RWPE2 (cell line): ENCODE measurements around the gene HS3ST3B1.

Source experiments
- ATAC-seq: fragments of 200-7000 bp; cut with Tn5 transposase; 3 replicates; pipeline ENCODE4 v1.9.1; 2021; ENCODE audit warnings: low read depth
- DNase-seq: peaks from one replicate; pipeline ENCODE4 v3.0.0-alpha.2; 2020; ENCODE audit warnings: low spot score
- H3K27ac ChIP-seq: fragments of 450-650 bp; 2 replicates; pipeline ENCODE4 v1.5.1; 2017; ENCODE audit warnings: mild to moderate bottlenecking; ENCODE audit not compliant: poor library complexity, severe bottlenecking
- H3K27me3 ChIP-seq: fragments of 250-450 bp; sonication (Bioruptor Pico); 2 replicates; pipeline ENCODE4 v1.5.1; 2021; ENCODE audit warnings: mild to moderate bottlenecking, moderate library complexity; ENCODE audit not compliant: insufficient read depth, poor library complexity, severe bottlenecking
- H3K36me3 ChIP-seq: fragments of 250-450 bp; sonication (Bioruptor Pico); 2 replicates; pipeline ENCODE4 v1.5.1; 2020; ENCODE audit warnings: low read depth, mild to moderate bottlenecking, moderate library complexity
- H3K4me1 ChIP-seq: fragments of 250-450 bp; sonication (Bioruptor Pico); 2 replicates; pipeline ENCODE4 v1.5.1; 2021; ENCODE audit warnings: mild to moderate bottlenecking, moderate library complexity; ENCODE audit not compliant: insufficient read depth, poor library complexity, severe bottlenecking
- H3K4me3 ChIP-seq: fragments of 250-450 bp; sonication (Bioruptor Pico); 2 replicates; pipeline ENCODE4 v1.5.1; 2021; ENCODE audit warnings: mild to moderate bottlenecking, moderate library complexity; ENCODE audit not compliant: severe bottlenecking
- H3K9me3 ChIP-seq: fragments of 250-450 bp; sonication (Bioruptor Pico); 2 replicates; pipeline ENCODE4 v1.5.1; 2021; ENCODE audit warnings: mild to moderate bottlenecking, moderate library complexity; ENCODE audit not compliant: severe bottlenecking
- TF ChIP-seq, protein P1 (sequence below): fragments of 450-650 bp; IDR thresholded peaks from one replicate; pipeline ENCODE4 v1.5.1; 2017; ENCODE audit warnings: mild to moderate bottlenecking, moderate library complexity; ENCODE audit not compliant: poor library complexity, severe bottlenecking

HS3ST3B1 gene

DNA sequence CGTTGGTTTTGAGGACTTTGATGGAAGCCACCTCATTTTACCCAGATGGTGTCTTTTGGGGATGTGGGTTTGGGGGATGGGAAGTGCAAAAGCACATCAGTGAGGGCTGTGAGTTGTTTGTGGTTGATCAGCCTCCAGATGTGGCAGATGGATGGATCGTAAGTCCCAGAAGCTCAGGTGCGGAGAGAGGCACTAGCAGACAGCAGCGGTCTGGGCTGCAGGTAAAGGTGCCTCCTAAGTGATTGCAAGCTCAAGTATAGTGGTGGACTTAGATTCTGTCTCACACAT, 18.0 kb downstream of the HS3ST3B1 start:
- TF ChIP-seq, protein P1, sequence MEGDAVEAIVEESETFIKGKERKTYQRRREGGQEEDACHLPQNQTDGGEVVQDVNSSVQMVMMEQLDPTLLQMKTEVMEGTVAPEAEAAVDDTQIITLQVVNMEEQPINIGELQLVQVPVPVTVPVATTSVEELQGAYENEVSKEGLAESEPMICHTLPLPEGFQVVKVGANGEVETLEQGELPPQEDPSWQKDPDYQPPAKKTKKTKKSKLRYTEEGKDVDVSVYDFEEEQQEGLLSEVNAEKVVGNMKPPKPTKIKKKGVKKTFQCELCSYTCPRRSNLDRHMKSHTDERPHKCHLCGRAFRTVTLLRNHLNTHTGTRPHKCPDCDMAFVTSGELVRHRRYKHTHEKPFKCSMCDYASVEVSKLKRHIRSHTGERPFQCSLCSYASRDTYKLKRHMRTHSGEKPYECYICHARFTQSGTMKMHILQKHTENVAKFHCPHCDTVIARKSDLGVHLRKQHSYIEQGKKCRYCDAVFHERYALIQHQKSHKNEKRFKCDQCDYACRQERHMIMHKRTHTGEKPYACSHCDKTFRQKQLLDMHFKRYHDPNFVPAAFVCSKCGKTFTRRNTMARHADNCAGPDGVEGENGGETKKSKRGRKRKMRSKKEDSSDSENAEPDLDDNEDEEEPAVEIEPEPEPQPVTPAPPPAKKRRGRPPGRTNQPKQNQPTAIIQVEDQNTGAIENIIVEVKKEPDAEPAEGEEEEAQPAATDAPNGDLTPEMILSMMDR, result no peak
- Histone ChIP-seq H3K36me3 (no peaks in the 10 kb centered on the region), H3K4me3 (no peak overlapping the region), H3K27me3 (no peaks in the 10 kb centered on the region), H3K27ac (no peak overlapping the region), H3K4me1 (no peaks in the 10 kb centered on the region), H3K9me3 (no peaks in the 10 kb centered on the region)
- DNase-seq (no peak), ATAC-seq (no peak)

DNA sequence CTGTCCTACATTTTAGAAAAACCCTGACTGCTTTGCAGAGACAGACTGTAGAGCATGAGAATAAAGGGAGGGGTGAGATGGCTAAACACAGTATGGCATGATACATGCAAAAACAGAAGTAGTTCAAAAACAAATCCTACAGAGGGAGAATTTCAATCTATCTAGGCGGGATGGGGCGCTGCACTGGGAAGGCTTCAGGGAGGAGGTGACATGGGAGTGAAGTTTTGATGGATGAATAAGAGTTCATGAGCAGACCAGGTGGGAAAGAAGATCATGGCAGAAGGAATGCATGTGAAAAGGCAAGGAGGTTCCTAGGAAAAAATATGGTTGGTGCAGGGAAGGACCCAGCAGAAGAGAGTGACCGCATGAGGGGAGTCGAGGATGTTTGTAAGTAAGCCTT, 19.2 kb downstream of the HS3ST3B1 start:
- H3K27me3 ChIP-seq, result no peaks in the 10 kb centered on the region
- no peaks in the 10 kb centered on the region for H3K4me1 ChIP-seq
- no peaks in the 10 kb centered on the region for H3K36me3 ChIP-seq
- TF ChIP-seq, protein P1, result no peak
- H3K4me3 ChIP-seq, result no peak overlapping the region
- no peak overlapping the region for H3K27ac ChIP-seq
- DNase-seq (no peak), ATAC-seq (no peak)
- H3K9me3 ChIP-seq, result no peaks in the 10 kb centered on the region

DNA sequence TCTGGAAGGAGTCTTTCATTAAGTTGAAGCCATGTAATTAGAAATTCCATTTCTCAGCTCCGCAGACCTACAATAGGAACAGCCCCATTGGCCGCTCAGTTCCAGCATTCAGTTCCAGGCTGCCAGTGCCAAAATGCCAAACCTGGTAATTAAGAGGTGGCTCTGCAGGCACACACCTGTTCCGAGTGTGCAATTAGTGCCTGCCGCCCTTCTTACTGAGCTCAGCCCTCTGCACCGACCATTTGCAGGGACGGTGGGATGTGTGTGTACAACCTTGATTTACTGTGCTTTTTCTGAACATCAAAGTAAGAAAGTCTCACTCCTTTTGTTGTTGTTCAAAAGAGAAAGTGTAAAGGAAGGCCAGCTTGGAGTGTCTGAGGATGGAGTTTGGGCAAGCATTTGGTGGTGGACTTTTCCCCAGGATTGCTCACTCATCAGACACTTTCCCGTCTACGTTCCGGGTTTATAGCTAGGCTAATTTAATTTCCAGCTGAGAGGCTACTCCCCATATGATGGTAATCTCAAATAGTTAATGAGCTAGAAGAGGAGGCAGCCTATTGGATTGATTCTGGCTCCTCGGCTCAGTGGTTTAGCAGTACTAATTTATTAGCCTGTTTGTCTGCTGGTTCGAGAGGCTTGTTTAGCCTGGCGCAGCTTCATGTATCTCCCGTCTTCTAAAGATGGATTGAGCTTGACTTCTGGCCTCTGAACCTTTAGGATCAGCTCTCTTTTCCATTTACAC, 20.0 kb downstream of the HS3ST3B1 start:
- H3K9me3 ChIP-seq, result no peaks in the 10 kb centered on the region
- H3K4me3 ChIP-seq, result no peak overlapping the region
- no peaks in the 10 kb centered on the region for H3K36me3 ChIP-seq
- TF ChIP-seq, protein P1, result no peak
- ATAC-seq, result no peak
- no peaks in the 10 kb centered on the region for H3K4me1 ChIP-seq
- H3K27me3 ChIP-seq, result no peaks in the 10 kb centered on the region
- no peak for DNase-seq
- no peak overlapping the region for H3K27ac ChIP-seq

DNA sequence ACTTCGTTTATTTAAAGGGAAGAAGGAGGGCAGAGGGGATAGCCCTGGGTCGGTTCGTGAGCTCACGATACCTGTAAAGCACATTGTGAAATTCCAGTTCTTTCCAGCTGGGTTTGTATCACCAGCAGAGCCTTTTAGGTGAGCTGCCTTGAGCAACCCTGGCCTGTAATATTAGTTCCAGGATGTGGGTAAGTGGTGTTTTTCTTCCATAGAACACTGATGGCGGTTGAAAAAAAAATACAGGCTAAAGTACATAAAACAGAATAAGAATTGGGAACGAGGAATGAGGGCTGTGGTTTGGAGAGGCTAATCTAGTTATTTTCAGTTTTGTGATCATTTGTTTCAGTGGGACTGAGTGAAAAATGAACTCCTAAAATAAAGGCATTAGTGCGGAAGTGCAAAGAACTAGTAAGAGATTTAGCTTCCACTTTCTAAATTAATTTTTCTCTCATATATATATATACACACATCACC, 20.6 kb downstream of the HS3ST3B1 start:
- ATAC-seq, result no peak

More for the DNA sequence above, 20.6 kb downstream of the HS3ST3B1 start:
- no peak overlapping the region for H3K4me3 ChIP-seq
- H3K36me3 ChIP-seq, result no peaks in the 10 kb centered on the region
- no peaks in the 10 kb centered on the region for H3K9me3 ChIP-seq
- no peaks in the 10 kb centered on the region for H3K27me3 ChIP-seq
- H3K4me1 ChIP-seq, result no peaks in the 10 kb centered on the region
- DNase-seq, result no peak
- H3K27ac ChIP-seq, result no peak overlapping the region
- TF ChIP-seq, protein P1, result no peak
